Mesothelial cell of epicardium (in vitro differentiated cells): Measurements from ENCODE around the gene ZIC2. TPM values are rescaled to one million over a fixed set of nuclear protein-coding genes. Genes with fewer than 3 reads are reported as not detected.
"Not testable (repeated sequence)": the region's sequence is repeated elsewhere in the genome, so short reads cannot be mapped to it uniquely, and the experiment has no call there.

Experiments
- DNase-seq, 2 experiments: peaks; one replicate each; pipeline ENCODE4 v3.0.0; 2021; ENCODE audit warnings: low spot score in 2 of 2; ENCODE audit not compliant: unreplicated experiment in 2 of 2
- H3K27ac Mint-ChIP-seq: 2 replicates; pipeline ENCODE4 v1.8.0; 2021; ENCODE audit warnings: mixed read lengths
- H3K27me3 Mint-ChIP-seq: 2 replicates; pipeline ENCODE4 v1.8.0; 2021; ENCODE audit warnings: low read depth, mixed read lengths
- H3K36me3 Mint-ChIP-seq: 2 replicates; pipeline ENCODE4 v1.8.0; 2021; ENCODE audit warnings: mixed read lengths
- H3K4me1 Mint-ChIP-seq: 2 replicates; pipeline ENCODE4 v1.8.0; 2021; ENCODE audit warnings: mixed read lengths
- H3K4me3 Mint-ChIP-seq: 2 replicates; pipeline ENCODE4 v1.8.0; 2021; ENCODE audit warnings: mild to moderate bottlenecking, moderate library complexity, mixed read lengths
- H3K9me3 Mint-ChIP-seq: 2 replicates; pipeline ENCODE4 v1.8.0; 2021; ENCODE audit warnings: mixed read lengths
- CTCF ChIP-seq: fragments of 200-600 bp; sonication (generic); IDR thresholded peaks from one replicate; pipeline ENCODE4 v1.5.0; 2021; ENCODE audit warnings: antibody characterized with exemption; ENCODE audit not compliant: unreplicated experiment
- total RNA-seq: library from RNA; stranded (reverse); gene quantifications from 3 replicates; pipeline ENCODE4 v1.2.1, GENCODE V29; 2021

Gene ZIC2
- total RNA-seq, 1 donor from 2014 or later = not detected

- Mint-ChIP-seq H3K36me3 (no peaks in the 10 kb centered on the region), H3K9me3 (no peaks in the 10 kb centered on the region), H3K4me1 (no peaks in the 10 kb centered on the region), H3K4me3 (no peak overlapping the region), H3K27me3 (peaks cover 5% of the 10 kb centered on the region), H3K27ac (no peak overlapping the region)
- no peak for TF ChIP-seq CTCF
- no peak for DNase-seq
Measured at GRCh38 chr13:100019780-100020356, 38.3 kb downstream of the ZIC2 start.

GRCh38 chr13:100022798-100023197 lies 41.2 kb downstream of the ZIC2 start:
- Mint-ChIP-seq H3K27me3 (no peaks in the 10 kb centered on the region), H3K27ac (no peak overlapping the region), H3K4me3 (no peak overlapping the region), H3K4me1 (no peaks in the 10 kb centered on the region), H3K36me3 (no peaks in the 10 kb centered on the region), H3K9me3 (no peaks in the 10 kb centered on the region)
- no peak for DNase-seq
- TF ChIP-seq CTCF = no peak

- H3K4me3 Mint-ChIP-seq = no peak overlapping the region
- DNase-seq = no peak
- TF ChIP-seq CTCF = no peak
- H3K27me3 Mint-ChIP-seq = no peaks in the 10 kb centered on the region
- H3K27ac Mint-ChIP-seq = no peak overlapping the region
- peaks cover 4% of the 10 kb centered on the region for H3K9me3 Mint-ChIP-seq
- no peaks in the 10 kb centered on the region for H3K4me1 Mint-ChIP-seq
- no peaks in the 10 kb centered on the region for H3K36me3 Mint-ChIP-seq
Measured at GRCh38 chr13:100024023-100024422, 42.4 kb downstream of the ZIC2 start.

- H3K4me3 Mint-ChIP-seq = no peak overlapping the region
- peaks cover 4% of the 10 kb centered on the region for H3K9me3 Mint-ChIP-seq
- no peak for TF ChIP-seq CTCF
- H3K4me1 Mint-ChIP-seq = no peaks in the 10 kb centered on the region
- H3K36me3 Mint-ChIP-seq = no peaks in the 10 kb centered on the region
- no peak overlapping the region for H3K27ac Mint-ChIP-seq
- H3K27me3 Mint-ChIP-seq = no peaks in the 10 kb centered on the region
- DNase-seq = no peak
Measured at GRCh38 chr13:100029933-100030332, 48.3 kb downstream of the ZIC2 start.

- not testable (repeated sequence) for H3K9me3 Mint-ChIP-seq, H3K27me3 Mint-ChIP-seq, H3K36me3 Mint-ChIP-seq, H3K4me1 Mint-ChIP-seq, DNase-seq, H3K27ac Mint-ChIP-seq, H3K4me3 Mint-ChIP-seq
Measured at GRCh38 chr13:100032642-100033041, 51.1 kb downstream of the ZIC2 start.

- no peaks in the 10 kb centered on the region for H3K36me3 Mint-ChIP-seq
- TF ChIP-seq CTCF = no peak
- H3K4me1 Mint-ChIP-seq = no peaks in the 10 kb centered on the region
- no peak for DNase-seq
- no peaks in the 10 kb centered on the region for H3K9me3 Mint-ChIP-seq
- H3K27me3 Mint-ChIP-seq = no peaks in the 10 kb centered on the region
- no peak overlapping the region for H3K27ac Mint-ChIP-seq
- H3K4me3 Mint-ChIP-seq = no peak overlapping the region
Measured at GRCh38 chr13:100035936-100036335, 54.4 kb downstream of the ZIC2 start.

Other genes starting within 250 kb of the ZIC2 start
- gene ZIC5, start 10.0 kb upstream of the ZIC2 start, total RNA-seq = not detected in 3 replicates
- 38.7 to 43.0 TPM (median 41.6 TPM) in 3 replicates for gene PCCA, start 107.3 kb downstream of the ZIC2 start, total RNA-seq